ENCODE results near the gene TBXA2R.

DNA sequence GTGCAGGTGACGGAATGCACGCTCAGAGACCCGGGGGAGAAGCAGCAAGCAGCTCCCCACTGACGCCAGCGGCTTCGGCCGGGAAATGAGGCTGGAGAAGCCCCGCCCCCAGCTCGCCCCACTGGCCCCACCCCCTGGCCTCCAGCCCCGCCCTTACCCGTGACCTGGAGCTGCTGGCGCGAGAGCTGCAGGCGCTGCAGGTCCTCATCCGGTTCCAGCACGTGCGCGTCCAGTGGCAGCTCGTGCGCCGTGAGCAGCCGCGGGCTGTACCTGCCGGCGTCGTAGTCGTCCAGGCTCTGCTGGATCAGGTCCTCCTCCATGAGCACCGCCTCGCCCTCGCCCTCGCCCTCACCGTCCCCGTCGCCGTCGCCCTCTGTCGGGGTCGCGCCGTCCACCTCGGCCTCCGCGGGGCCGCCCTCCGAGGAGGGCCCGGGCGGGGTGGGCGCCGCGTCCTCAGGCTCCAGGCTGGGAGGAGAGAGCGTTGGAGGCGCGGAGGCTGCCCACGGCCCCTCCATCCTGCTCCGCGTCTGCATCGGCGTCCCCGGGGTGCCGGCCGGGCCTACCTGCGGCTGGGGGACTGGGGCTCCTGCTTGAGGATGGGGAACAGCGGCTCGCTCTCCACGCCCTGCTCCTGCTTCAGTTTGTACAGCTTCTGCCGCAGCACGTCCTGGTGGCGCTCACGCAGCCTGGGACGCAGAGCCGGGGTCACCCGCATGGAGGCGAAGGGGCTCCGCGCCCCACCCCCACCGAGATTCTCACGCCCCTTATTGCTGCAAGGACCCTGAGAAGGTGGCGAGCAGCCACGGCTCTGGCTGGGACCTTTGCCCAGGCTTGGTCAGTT, 6.4 kb upstream of the TBXA2R start:
- no peak for TF ChIP-seq SUZ12 (IDR thresholded peaks at IDR 0.05; ENCODE audit: extremely low read depth, insufficient read depth, insufficient read length)
- TF ChIP-seq YY1 (IDR thresholded peaks at IDR 0.05; ENCODE audit: insufficient read depth, insufficient read length) = no peak
- no peak for TF ChIP-seq ZNF274 (IDR thresholded peaks at IDR 0.05; ENCODE audit: low read depth, low read length)

Data from NT2/D1 (cell line).